Stimulated activated CD8-positive, alpha-beta memory T cell treated with anti-CD3 and anti-CD28 coated beads, Interleukin-12 subunit alpha, Interleukin-12 subunit beta, amount 100 ng/mL, for 1 hour (primary cell): ENCODE data around the gene MIB2.

ENCODE experiments used
- DNase-seq: peaks from one replicate; pipeline ENCODE4 v3.0.0-alpha.2; 2020; ENCODE audit warnings: low read depth

MIB2 gene

DNA sequence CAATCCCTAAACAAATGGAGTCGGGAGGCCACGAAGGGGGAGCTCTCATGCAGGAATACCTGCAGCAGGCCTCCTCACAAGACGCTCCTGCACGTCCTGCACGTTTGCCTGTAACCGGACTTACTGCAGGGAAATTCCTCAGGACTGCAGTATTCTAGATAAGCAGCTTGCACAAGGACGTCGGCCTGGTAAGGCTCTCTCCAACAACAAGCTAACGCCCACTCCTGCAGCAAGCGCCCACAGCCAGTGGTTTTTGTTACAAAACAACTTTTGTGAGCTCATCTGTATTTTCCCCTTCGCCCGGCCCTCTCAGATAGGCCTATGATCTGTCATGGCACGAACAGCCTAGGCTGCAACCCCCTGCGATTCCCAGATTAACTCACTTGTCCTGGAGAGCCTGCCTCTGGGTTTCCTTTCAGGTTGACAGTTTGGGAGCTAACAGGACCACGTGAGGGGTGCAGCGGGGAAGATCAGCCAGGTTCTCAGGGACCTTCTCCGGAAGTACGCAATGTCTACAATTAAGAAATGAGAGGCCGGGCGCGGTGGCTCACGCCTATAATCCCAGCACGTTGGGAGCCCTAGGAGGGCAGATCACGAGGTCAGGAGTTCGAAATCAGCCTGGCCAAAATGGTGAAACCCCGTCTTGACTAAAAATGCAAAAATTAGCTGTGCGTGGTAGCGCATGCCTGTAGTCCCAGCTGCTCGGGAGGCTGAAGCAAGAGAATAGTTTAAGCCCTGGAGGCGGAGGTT, 921 bp upstream of the MIB2 start:
- DNase-seq: no peak

DNA sequence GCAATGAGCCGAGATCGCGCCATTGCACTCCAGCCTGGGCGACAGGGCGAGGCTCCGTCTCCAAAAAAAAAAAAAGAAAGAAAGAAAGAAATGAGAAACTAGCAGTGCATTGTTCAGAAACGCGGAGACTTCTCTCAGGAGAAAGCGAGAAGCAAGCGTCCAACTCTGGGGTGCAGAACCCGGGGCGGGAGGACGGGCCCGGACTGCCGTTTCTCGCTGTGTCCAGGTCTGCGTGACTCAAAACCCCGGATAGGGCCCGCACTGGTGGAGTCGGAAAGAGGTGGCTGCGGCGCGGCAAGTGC, 395 bp upstream of the MIB2 start:
- no peak for DNase-seq

GRCh38 chr1:1616045-1616790, 918 bp downstream of the MIB2 start:
- DNase-seq: no peak

- no peak for DNase-seq
Measured at GRCh38 chr1:1616838-1617237, 1.5 kb downstream of the MIB2 start.

- DNase-seq: no peak
Measured at GRCh38 chr1:1617516-1617915, 2.2 kb downstream of the MIB2 start.

GRCh38 chr1:1617925-1618324, 2.6 kb downstream of the MIB2 start:
- DNase-seq: no peak

DNA sequence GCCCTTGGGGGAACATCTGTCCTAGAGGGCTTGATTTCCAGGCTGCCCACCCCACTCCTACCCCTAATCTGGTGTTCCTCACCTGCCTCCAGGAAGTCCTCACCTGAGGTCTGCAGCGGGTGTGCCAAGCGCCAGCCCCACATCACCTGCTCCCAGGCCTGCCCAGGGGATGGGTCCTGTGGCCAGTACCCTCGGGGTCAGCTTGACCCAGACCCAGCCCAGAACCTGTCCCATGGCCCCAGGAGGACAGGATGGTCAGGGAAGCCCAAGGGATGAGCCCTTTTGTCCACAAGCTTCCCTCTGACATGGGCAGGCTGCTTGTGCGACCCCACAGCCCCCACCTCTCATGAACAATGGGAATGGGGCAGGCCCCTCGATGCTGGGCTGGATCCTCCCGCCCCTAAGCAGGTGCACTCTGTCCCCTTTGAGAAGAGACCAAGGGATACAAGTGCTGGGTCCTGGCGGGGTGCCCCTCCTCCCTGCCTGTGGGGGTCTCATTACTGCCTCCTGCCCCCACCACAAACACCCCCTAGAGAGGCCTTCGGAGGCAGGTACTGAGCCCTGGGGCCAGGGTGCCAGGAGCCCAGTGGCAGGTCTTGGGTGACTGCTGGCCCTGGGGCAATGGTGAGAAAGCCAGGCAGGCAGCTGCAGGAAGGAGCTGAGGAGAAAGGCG, 3.2 kb downstream of the MIB2 start:
- DNase-seq: no peak

- DNase-seq: no peak
Measured at GRCh38 chr1:1619917-1620361, 4.6 kb downstream of the MIB2 start.

GRCh38 chr1:1620433-1621139, 5.3 kb downstream of the MIB2 start:
- no peak for DNase-seq

GRCh38 chr1:1621173-1622009, 6.1 kb downstream of the MIB2 start:
- DNase-seq: no peak

DNA sequence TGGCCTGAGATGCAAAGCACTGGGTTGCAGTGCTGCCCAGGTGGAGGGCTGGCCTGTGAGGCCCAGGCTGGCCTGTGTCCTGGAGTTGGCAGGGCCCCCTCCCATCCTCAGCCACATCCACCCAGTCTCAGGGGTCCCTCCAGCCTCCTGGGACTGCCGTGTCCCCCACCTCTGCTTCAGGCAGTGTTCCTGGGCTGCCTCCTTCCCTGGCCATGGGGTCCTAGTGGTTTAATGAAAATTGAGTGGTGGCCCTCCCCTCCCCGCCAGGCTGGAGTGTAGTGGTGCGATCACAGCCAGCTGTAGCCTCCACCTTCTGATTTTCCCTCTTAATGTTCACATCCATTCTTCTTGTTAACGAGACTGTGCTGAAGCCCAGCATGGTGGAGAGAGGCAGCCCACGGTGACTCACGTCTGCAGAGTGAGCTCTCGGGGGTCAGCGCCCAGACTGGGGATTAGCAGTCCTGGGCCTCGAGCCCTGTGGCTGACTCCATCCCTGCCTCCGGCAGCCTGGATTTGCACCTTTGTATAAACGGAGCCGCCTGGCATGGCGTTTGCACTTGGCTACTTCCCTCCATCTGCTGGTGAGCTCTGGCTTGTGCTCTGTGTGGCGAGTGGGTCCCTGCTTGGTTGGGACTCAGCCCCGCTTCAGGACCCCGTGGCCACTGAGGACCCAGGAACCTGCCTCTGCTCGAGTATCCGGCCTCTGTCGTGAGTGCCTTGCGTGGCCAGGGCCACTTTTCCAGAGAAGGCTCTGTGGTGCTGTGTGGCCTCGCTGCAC, 6.9 kb downstream of the MIB2 start:
- DNase-seq: no peak

DNA sequence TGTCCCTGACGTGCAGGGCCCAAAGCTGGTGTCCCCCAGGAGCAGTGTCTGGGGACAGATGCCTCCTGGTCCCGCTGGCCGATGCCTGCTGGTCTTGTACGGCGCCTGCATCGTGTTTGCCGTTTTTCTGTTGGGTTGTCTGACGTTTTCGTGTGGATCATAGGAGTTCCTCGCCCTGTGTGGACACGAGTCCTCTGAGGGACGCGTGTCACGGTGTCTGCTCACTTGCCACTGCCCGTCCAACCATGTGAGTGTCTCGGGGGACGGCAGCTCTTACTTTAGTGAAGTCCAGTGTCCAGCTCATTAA, 7.4 kb downstream of the MIB2 start:
- DNase-seq: no peak

DNA sequence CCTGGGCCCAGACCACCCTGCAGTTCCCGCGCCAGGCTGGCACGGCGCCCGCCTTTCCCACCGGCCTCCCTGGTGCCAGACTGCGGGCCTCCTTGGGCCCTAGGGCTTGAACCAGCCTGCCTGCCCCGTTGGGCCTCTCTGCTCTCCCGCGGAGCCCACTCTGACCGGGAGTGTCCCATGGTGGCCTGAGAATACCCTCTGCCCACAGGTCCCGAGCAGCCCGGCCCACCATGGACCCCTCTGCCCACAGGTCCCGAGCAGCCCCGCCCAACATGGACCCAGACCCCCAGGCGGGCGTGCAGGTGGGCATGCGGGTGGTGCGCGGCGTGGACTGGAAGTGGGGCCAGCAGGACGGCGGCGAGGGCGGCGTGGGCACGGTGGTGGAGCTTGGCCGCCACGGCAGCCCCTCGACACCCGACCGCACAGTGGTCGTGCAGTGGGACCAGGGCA, 7.9 kb downstream of the MIB2 start:
- no peak for DNase-seq

DNA sequence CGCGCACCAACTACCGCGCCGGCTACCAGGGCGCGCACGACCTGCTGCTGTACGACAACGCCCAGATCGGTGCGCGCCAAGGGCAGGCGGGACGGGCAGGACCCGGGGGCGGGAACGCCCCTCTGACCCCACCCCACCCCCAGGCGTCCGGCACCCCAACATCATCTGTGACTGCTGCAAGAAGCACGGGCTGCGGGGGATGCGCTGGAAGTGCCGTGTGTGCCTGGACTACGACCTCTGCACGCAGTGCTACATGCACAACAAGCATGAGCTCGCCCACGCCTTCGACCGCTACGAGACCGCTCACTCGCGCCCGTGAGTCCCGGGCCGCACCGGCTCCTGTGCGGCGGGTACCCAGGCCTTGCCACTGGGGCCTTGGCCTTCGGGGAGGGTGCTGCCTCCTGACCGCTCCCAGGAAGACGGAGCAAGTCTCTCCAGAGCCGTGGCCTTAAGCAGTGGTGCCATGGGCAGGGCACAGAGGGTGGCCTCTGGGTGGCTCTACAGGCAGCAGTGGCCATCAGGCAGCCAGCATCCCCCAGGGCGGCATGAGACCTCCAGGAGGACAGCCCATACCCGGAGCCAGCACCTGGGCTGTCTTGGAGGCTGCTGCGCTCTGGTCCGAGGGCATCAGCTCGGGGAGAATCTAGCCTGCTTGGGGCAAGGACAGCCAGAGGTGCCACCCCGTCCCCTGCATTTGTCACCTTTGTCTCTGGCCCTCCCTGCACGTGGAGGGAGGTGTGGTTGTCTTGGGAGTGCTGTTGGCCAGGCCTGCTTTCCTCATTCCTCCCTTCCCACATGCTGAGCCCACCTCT, 8.5 kb downstream of the MIB2 start:
- DNase-seq: no peak

GRCh38 chr1:1624443-1625403, 9.4 kb downstream of the MIB2 start:
- no peak for DNase-seq

- no peak for DNase-seq
Measured at GRCh38 chr1:1625404-1625775, 10.1 kb downstream of the MIB2 start.

DNA sequence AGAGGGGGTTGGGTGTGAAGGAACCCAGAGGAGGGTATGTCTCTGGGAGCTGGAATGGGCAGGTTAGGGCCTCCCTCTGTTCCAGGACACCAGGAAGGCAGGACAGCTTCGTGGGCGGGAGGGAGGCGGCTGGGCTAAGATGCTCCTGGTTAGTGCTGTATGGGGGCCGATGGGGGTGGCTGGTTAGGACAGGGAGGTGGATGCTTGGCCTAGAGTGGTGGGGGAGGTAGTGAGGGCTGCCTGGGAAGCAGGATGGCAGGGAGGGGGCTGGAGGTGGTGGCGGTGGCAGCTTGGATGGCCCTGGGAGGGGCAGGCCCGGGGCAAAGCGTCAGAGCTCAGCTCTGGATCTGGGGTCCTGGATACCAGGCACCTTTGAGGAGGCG, 10.5 kb downstream of the MIB2 start:
- no peak for DNase-seq

- DNase-seq: no peak
Measured at GRCh38 chr1:1626207-1627141, 11.2 kb downstream of the MIB2 start.
